GDM1 (cell line): ENCODE results near the gene POLD2.

Experiments used
- DNase-seq: peaks from one replicate; lab custom pipeline; 2025; lab: John Stamatoyannopoulos, UW

The POLD2 gene

DNA sequence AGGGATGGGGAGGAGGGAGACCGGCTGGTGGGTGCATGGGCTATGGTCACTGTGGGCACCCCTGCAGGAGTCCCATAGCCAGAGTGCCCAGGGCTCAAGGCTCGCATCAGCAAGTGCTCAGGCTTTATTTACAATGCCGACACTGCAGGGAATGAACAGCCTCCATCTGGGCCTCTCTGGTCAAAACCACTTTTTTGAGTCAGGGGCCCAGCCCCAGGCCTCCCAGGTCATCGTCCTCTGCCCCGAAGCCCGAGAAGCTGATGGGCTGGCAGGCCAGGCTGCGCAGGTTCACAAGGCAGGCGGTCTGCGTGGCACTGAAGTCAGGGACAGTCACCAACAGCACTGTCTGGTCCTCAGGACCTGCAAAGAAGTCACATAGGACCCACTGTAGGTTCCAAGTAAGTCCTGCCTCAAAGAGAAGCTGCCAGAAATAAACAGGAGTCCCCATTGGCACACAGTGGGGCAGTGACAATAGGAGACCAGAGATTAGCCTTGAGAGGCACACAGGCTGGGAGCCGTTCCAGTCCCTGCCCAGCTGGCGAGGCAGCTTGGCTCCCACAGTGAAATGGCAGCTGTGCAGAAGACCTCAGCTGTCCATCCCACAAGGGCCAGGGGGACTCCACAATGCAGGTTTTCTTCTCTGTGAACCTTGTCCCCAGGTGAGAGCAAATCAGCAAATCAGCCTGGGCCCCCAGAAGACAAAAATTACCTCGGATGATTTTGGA is 8.6 kb downstream of the POLD2 start:
- DNase-seq = no peak

DNA sequence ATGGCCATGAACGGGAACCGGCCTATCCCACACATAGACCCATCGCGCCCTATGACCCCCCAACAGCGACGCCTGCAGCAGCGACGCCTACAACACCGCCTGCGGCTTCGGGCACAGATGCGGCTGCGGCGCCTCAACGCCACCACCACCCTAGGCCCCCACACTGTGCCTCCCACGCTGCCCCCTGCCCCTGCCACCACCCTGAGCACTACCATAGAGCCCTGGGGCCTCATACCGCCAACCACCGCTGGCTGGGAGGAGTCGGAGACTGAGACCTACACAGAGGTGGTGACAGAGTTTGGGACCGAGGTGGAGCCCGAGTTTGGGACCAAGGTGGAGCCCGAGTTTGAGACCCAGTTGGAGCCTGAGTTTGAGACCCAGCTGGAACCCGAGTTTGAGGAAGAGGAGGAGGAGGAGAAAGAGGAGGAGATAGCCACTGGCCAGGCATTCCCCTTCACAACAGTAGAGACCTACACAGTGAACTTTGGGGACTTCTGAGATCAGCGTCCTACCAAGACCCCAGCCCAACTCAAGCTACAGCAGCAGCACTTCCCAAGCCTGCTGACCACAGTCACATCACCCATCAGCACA is 9.5 kb downstream of the POLD2 start:
- no peak for DNase-seq

DNA sequence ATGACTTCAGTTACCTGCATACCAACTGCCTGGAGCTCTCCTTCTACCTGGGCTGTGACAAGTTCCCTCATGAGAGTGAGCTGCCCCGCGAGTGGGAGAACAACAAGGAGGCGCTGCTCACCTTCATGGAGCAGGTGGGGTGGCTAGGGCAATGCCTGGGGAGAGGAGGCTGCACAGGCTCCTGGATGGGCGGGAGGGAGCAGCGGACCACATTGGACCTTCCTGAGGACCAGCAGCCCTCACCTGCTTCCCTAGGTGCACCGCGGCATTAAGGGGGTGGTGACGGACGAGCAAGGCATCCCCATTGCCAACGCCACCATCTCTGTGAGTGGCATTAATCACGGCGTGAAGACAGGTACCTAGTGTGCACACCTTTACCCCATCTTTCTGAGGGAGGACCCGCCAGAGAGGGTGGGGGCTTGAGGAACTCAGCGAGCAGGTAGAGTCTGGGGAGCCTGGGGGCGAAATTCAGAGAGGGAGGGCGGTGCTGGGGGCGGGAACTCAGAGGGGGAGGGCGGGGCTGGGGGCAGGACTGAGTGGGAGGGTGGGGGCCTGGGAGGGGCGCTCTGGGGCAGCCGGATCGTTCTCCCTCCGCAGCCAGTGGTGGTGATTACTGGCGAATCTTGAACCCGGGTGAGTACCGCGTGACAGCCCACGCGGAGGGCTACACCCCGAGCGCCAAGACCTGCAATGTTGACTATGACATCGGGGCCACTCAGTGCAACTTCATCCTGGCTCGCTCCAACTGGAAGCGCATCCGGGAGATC is 10.2 kb downstream of the POLD2 start:
- DNase-seq = no peak

DNA sequence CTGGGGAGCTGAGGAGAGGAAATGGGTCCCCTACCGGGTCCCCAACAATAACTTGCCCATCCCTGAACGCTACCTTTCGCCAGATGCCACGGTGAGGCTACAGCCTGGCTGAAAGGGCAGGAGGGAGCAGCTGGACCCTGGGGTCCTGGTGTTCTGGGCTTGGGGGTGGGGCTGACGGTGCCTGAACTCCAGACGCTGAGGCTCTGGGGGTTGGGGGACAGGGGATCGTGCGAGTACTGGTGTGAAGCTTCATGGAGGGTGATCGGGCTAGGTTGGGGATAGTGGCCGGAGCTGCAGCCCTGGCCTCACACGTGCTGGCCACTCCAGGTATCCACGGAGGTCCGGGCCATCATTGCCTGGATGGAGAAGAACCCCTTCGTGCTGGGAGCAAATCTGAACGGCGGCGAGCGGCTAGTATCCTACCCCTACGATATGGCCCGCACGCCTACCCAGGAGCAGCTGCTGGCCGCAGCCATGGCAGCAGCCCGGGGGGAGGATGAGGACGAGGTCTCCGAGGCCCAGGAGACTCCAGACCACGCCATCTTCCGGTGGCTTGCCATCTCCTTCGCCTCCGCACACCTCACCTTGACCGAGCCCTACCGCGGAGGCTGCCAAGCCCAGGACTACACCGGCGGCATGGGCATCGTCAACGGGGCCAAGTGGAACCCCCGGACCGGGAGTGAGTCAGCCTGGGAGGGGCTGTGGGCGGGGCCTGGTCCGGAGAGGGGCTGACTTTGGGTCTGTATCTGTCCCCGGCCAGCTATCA is 10.9 kb downstream of the POLD2 start:
- DNase-seq = no peak

DNA sequence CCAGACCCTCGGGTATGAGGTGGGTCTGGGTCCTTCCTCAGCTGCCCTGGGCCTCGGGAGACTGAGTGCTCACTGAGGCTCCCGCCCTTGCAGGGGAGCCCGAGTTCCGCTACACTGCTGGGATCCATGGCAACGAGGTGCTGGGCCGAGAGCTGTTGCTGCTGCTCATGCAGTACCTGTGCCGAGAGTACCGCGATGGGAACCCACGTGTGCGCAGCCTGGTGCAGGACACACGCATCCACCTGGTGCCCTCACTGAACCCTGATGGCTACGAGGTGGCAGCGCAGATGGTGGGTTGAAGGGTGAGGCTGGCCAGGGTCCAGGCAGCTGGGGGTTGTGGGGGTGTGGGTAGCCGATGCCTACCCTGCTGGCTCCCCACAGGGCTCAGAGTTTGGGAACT is 11.6 kb downstream of the POLD2 start:
- no peak for DNase-seq

DNA sequence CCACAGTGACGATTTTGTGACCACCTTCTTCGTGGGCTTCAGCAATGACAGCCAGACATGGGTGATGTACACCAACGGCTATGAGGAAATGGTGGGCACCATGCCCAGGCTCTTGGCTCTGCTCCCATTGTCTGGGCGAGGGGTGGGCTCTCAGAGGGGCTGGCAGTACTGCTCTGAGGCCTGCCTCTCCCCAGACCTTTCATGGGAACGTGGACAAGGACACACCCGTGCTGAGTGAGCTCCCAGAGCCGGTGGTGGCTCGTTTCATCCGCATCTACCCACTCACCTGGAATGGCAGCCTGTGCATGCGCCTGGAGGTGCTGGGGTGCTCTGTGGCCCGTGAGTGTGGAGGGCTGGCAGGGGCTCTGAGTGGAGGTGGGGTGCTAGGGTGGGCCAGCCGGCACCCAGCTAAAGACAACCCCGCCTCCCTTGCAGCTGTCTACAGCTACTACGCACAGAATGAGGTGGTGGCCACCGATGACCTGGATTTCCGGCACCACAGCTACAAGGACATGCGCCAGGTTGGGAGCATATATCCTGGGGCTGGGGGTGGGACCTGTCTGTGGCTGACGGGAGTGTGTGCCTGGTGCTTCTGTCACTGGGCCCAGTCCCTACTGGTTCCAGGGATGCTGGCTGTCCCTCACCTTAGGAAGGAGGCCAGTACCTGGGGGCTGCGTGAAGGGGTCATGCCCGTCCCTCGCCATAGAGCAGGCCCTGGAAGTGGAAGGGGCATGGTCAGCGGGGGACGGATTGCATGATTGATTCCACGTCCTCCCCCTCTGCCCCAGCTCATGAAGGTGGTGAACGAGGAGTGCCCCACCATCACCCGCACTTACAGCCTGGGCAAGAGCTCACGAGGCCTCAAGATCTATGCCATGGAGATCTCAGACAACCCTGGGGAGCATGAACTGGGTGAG is 12.4 kb downstream of the POLD2 start:
- no peak for DNase-seq

DNA sequence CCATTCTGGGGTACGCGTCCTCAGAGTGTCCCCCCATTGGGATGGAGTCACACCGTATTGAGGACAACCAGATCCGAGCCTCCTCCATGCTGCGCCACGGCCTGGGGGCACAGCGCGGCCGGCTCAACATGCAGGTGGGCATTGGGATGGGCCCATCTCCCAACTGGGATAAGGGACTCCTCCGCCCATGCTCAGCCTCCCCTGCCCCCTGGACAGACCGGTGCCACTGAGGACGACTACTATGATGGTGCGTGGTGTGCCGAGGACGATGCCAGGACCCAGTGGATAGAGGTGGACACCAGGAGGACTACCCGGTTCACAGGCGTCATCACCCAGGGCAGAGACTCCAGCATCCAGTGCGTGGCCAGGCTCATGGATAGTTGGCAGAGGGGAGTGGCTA is 13.4 kb downstream of the POLD2 start:
- DNase-seq = no peak

DNA sequence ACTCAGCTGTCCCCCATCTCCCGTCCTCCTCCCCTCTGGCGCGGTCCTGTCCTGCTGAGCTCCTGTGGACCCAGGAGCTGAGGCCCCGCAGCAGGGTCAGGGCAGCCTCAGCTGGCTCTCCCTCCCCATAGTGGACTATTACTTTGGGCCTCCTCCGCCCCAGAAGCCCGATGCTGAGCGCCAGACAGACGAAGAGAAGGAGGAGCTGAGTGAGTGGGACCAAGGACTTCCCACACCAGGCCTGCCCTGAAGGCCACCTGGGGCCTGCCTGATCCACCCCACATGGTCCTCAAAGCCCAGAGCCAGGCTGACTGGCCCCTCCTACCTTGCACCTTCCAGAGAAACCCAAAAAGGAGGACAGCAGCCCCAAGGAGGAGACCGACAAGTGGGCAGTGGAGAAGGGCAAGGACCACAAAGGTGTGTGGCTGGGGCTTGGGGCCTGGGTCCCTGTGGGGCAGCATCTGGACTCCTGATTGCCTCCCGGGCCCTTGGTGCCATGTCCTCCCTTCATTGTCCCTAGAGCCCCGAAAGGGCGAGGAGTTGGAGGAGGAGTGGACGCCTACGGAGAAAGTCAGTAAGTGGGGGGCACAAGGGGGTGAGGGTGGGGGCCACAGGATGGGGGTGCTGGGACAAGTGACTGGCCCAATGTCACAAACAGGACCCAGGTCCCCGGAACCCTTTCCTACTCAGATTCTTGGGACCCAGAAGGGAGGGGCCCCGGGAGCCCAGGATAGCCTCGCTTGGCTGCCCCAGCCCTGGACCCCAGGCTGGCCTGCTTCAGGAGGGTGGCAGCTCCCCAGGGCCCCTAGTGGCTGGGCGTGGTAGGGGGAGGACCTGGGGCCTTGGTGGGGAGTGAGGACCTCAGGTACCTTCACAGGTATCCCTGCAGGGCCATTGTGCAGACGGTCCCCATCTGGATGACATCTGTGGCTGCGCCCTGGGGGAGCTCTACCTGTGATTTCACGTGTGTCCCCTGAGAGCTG is 14.3 kb downstream of the POLD2 start:
- no peak for DNase-seq

DNA sequence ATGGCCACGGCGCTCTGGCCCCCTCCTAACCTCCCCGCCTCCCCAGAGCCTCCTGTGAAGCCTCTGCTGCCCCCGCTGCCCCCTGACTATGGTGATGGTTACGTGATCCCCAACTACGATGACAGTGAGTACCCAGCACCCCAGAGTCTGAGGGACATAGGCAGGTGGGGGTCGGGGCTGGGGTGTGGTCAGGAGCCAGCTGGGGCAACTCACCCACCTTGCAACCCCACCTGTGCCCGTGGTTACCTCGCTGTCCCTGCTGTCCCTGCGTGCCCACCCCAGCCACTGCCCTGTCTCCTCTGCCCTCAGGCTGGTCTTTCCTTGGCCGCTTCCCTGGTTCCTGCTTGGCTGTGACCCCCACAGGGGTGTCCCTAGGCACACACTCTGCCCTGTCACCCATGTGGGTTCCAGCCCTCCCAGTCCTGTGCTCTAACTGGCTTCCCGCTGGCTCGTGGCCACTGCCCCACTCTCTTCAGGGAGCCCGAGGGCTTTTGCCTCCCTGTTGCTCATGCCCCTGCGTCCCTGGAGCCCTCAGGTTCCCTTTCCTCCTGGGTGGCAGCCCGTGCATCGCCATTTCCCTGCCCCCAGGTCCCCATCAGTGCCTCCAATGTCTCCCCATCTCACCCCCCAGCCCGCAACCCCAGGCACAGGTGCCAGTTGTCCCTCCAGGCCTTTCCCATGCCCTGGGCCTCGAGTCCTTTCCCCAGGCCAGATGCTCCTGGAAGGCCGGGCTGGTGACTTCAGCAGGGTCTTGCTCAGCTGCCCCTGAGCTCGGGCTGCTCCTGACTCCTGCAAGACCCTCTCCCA is 15.2 kb downstream of the POLD2 start:
- no peak for DNase-seq

DNA sequence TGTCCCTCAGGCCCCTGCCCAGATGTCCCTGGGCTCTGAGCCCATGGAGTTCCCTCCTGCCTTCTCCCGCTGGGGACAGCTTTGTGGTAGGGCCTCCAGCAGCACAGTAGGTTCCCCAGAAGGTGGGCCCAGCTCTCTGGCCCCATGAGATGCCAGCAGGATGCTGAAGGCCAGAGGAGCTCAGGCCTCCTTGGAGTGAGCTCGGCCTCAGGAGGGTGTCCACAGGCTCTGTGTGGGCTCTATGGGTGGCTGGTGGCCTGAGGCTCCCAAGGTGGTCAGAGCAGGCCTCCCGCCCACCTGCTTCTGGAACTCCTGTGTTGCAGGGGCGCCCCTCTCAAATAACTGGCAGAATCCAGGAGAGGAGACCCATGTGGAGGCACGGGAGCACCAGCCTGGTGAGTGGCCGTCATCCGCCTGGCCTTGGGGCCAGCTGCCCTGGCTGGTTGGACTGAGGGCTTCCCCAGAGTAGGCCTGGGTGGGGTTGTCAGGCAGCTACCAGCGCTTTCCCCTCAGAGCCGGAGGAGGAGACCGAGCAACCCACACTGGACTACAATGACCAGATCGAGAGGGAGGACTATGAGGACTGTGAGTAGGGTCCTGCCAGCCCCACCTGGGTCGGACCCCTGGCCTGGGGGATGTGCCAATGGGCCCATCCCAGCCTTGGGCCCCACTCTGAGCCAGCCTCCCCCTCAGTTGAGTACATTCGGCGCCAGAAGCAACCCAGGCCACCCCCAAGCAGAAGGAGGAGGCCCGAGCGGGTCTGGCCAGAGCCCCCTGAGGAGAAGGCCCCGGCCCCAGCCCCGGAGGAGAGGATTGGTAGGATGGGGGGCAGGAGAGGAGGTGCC is 16.0 kb downstream of the POLD2 start:
- no peak for DNase-seq

DNA sequence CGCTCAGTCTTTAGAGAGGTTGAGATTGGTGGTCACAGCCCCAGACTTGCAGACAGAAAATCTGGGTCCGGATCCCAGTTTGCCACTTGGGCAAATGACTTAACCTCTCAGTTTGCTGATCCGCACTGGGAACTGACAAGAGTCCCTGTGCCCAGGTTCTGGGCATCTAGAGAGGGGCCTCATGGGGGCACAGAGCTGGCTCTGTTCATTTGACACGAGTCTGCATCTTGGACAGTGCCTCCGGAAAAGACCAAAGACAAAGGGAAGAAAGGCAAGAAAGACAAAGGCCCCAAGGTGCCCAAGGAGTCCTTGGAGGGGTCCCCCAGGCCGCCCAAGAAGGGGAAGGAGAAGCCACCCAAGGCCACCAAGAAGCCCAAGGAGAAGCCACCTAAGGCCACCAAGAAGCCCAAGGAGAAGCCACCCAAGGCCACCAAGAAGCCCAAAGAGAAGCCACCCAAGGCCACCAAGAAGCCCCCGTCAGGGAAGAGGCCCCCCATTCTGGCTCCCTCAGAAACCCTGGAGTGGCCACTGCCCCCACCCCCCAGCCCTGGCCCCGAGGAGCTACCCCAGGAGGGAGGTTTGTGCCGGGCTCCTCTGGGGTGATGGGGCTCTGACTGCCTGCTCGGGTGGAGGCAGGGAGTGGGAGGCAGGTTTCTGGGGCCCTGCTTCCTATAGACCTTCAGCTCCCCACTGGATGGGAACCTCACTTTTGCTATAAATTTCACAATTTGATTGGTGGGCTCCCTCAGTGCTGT is 16.9 kb downstream of the POLD2 start:
- DNase-seq = no peak

DNA sequence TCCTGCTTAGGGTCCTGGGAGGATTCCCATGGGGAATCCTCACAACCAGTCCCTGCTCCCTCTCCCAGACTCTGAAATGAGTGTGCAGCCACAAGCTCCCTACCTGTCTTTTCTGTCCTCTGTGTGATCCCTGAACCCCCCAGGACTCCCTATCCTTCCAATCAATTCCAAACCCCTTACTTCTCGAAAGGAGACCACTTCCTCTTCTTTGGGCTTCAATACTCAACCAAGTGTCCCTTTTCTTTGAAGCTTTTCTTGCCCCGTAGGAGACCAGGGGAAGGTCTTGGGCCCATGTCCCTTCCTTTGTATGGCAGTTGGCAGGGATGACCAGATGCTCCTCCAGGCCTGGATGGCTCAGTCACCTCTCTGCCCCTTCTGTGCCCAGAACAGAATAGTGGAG is 17.5 kb downstream of the POLD2 start:
- no peak for DNase-seq

DNA sequence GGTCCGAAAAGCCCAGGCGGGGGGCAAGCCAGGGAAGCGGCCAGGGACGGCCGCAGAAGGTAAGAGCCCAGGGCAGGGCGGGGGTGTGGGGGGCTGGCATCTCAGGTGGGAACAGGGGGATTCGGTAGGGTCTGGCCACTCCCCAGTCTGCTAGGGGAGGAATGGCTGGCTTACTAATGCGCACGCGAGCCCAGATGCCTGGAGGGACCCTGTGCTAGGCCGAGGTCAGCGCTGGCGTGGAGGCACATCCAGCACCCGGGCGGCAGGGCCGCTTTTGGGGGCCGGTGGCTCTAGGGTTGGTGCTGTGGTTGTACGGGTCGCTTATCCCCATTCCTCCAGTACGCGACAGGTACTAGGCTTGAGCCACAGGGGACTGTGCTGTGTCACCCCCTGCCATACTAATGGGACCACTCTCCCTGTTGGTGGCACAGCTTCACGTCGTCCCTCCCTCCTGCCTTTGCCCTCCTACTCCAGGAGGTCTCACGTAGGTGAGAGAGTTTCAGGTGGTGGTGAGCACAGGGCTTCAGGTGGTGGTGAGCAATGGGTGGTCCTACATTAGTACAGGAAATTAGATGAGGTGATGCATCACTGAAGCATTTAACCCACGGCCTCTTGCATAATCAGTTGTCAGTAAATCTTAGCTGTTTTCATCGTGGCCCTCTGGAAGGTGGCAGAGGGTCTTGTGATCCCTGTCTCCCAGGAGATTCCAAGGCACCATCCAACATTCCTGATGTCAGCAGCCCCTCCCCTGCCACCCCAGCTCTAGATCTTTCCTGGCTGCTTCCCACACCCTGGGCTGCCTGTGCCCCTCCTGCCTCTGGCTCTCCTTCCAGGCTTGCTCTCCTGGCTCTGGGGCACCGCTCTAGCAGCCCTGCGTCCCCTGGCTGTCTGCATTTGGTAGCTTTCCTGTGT is 18.2 kb downstream of the POLD2 start:
- DNase-seq = no peak

DNA sequence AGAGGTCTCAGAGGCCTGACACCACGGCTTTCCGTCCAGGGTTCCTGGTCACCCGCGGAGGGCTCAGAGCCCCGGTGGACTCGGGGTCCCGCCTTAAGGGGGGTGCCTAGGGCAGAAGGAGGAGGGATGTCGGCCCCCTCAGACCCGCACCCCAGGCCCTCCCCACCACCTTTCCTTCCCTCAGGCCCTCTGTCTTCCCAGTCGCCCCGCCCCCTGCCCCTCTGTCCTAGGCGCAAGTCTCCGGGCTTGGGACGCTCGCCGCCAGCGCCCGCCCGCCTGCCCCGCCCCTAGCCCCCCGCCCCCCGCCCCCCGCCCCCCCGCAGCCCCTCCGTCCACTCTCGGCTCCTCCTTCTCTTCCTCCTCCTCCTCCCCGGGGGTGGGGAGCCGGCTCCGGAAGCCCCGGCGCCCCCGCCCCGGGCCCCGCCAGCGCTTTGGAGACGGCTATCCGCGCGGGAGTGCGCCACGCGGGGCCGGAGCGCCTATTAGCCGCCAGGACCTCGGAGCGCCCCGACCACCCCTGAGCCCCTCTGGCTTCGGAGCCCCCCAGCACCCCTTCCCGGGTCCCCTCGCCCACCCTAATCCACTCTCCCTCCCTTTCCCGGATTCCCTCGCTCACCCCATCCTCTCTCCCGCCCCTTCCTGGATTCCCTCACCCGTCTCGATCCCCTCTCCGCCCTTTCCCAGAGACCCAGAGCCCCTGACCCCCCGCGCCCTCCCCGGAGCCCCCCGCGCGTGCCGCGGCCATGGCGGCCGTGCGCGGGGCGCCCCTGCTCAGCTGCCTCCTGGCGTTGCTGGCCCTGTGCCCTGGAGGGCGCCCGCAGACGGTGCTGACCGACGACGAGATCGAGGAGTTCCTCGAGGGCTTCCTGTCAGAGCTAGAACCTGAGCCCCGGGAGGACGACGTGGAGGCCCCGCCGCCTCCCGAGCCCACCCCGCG is 19.2 kb downstream of the POLD2 start, which contains the start of gene AEBP1:
Gene AEBP1 (plus strand): TSS at position 423 of the 937 bp plus-strand sequence. CDS start 321 bp downstream, at position 744.
- no peak for DNase-seq

DNA sequence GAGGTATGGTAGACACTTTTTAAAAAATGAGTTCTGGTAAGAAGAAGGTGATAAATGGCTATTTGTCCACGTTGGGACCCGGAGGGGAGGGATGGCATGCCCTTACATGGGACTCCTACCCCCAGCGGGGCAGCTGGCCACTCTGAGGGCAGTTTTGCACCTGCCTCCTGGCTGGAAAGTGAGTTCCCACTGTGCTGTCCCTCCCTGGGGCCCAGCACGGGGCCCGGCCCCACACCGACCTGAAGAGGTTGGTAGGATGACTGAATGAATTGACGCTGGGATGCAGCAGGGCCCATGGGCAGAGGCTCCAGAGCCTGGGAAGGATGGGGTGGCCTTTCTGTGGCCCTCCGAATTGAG is 19.8 kb downstream of the POLD2 start:
- DNase-seq = no peak
